Measurements from ENCODE around the gene PTDSS2. TPM values are rescaled to one million over a fixed set of nuclear protein-coding genes. Genes with fewer than 3 reads are reported as not detected.
A peak's percentile ranks its signal among the peaks of the same experiment; 100 is the strongest.

The PTDSS2 gene
- polyA plus RNA-seq, 1 experiment = 25.8 TPM

DNA sequence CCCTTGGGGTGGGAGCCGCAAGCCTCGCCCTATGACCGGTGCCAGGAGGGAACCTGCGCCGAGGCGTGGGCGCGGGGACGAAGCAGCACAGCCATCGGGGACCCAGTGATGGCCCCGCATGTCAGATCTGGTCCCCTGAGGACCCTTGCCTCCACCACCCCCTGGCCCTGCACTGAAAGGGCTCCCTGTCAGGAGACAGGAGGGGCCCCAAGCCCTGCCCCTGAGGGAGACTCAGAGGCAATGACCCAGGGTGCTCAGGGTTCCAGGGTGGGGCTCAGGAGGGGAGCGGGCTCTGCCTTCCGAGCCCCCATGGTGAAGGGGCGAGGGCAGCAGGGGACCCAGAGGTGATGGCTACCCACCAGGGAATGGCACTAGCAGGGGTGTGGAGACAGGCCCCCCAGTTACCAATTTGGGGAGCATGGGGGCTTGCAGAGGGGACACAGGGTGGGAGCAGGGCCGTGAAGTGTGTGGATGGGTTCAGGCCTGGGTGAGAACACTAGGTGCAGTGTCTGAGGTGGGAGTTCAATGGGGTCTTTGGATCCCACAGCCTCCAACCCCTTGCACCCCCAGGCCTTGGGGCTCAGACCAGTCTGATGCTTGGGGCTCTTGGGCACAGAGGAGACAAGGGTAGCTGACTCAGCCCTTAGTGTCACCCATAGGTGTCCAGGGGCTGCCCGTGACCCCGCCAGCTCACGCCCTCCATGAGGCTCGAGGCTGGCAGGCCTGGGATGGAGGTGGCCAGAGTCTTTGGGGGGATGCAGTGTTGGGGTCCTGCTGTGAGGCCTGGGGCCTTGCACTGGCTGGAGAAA, 87.7 kb downstream of the PTDSS2 start:
- CTCF ChIA-PET = interaction anchor here (1.6 to 2.3 kb wide), 2 partner anchors 13 to 17 kb away, joined by 3 to 7 read pairs; no protein-coding TSS in a partner anchor
- Histone ChIP-seq H3K27me3 (ENCODE audit: control insufficient read depth, insufficient read depth, low read length) (no peaks in the 10 kb centered on the region), H3K4me3 (ENCODE audit: low read depth, low read length) (peak overlapping the region; percentile 52), H3K36me3 (ENCODE audit: control insufficient read depth, insufficient read depth, low read length) (peaks cover 9% of the 10 kb centered on the region)
- DNase-seq (ENCODE audit: low read depth) = no peak
- no peak for TF ChIP-seq CTCF (IDR thresholded peaks at IDR 0.05; ENCODE audit: insufficient read depth, low read depth, low read length)
- POLR2A ChIA-PET = no interaction called here

- Histone ChIP-seq H3K27me3 (ENCODE audit: control insufficient read depth, insufficient read depth, low read length) (no peaks in the 10 kb centered on the region), H3K36me3 (ENCODE audit: control insufficient read depth, insufficient read depth, low read length) (peaks cover 3% of the 10 kb centered on the region), H3K4me3 (ENCODE audit: low read depth, low read length) (no peak overlapping the region)
- ChIA-PET CTCF (interaction anchor here (0.6 to 2.3 kb wide), 4 partner anchors 12 to 29 kb away, joined by 3 to 7 read pairs (median 3); no protein-coding TSS in a partner anchor), POLR2A (no interaction called here)
- TF ChIP-seq CTCF (IDR thresholded peaks at IDR 0.05; ENCODE audit: insufficient read depth, low read depth, low read length) = no peak
- DNase-seq (ENCODE audit: low read depth) = no peak
Measured at GRCh38 chr11:538431-539051, 88.5 kb downstream of the PTDSS2 start.

GRCh38 chr11:539971-540481, 89.9 kb downstream of the PTDSS2 start:
- POLR2A ChIA-PET = no interaction called here

More at GRCh38 chr11:539971-540481, 89.9 kb downstream of the PTDSS2 start:
- CTCF ChIA-PET = interaction anchor here (1.0 kb wide), 1 partner anchor 15 kb away, joined by 4 read pairs; no protein-coding TSS in a partner anchor
- DNase-seq (ENCODE audit: low read depth) = no peak
- TF ChIP-seq CTCF (IDR thresholded peaks at IDR 0.05; ENCODE audit: insufficient read depth, low read depth, low read length) = no peak
- Histone ChIP-seq H3K36me3 (ENCODE audit: control insufficient read depth, insufficient read depth, low read length) (peaks cover 2% of the 10 kb centered on the region; the same call in 1 of the 2 replicates), H3K4me3 (ENCODE audit: low read depth, low read length) (no peak overlapping the region), H3K27me3 (ENCODE audit: control insufficient read depth, insufficient read depth, low read length) (no peaks in the 10 kb centered on the region)

Small RNA genes lying within 50 kb of the gene (small RNA-seq; reads per million reads assigned to genes)
- not detected for gene RN7SL838P (ENCODE audit: insufficient read length, low read depth, low replicate concordance)

Other genes starting within 250 kb of the PTDSS2 start
- 69.5 and 111 TPM in 2 replicates for gene BET1L, start 242.9 kb upstream of the PTDSS2 start, polyA plus RNA-seq (2011; rRNA removed)
- 169 and 242 TPM in 2 replicates for gene RIC8A, start 242.6 kb upstream of the PTDSS2 start, polyA plus RNA-seq (2011; rRNA removed)
- gene SIRT3, start 213.9 kb upstream of the PTDSS2 start, polyA plus RNA-seq (2011; rRNA removed) = 18.8 and 22.2 TPM in 2 replicates
- 158 and 187 TPM in 2 replicates for gene PSMD13, start 213.3 kb upstream of the PTDSS2 start, polyA plus RNA-seq (2011; rRNA removed)
- gene NLRP6, start 171.9 kb upstream of the PTDSS2 start, polyA plus RNA-seq (2011; rRNA removed) = not detected in 2 replicates
- gene PGGHG, start 161.2 kb upstream of the PTDSS2 start, polyA plus RNA-seq (2011; rRNA removed) = 7.4 and 13.2 TPM in 2 replicates
- gene IFITM5, start 150.8 kb upstream of the PTDSS2 start, polyA plus RNA-seq (2011; rRNA removed) = not detected in 2 replicates
- gene IFITM2, start 142.5 kb upstream of the PTDSS2 start, polyA plus RNA-seq (2011; rRNA removed) = 456 and 813 TPM in 2 replicates
- gene IFITM1, start 136.2 kb upstream of the PTDSS2 start, polyA plus RNA-seq (2011; rRNA removed) = 566 and 660 TPM in 2 replicates
- 989 and 1,538 TPM in 2 replicates for gene IFITM3, start 129.4 kb upstream of the PTDSS2 start, polyA plus RNA-seq (2011; rRNA removed)
- gene B4GALNT4, start 80.8 kb upstream of the PTDSS2 start, polyA plus RNA-seq (2011; rRNA removed) = 3.0 and 5.4 TPM in 2 replicates
- gene PKP3, start 56.1 kb upstream of the PTDSS2 start, polyA plus RNA-seq (2011; rRNA removed) = 0.42 and 0.86 TPM in 2 replicates
- 21.1 and 29.2 TPM in 2 replicates for gene SIGIRR, start 35.3 kb upstream of the PTDSS2 start, polyA plus RNA-seq (2011; rRNA removed)
- not detected in 2 replicates for gene ANO9, start 8.3 kb upstream of the PTDSS2 start, polyA plus RNA-seq (2011; rRNA removed)
- 139 and 260 TPM in 2 replicates for gene RNH1, start 57.0 kb downstream of the PTDSS2 start, polyA plus RNA-seq (2011; rRNA removed)
- gene HRAS, start 85.3 kb downstream of the PTDSS2 start, polyA plus RNA-seq (2011; rRNA removed) = 50.3 and 90.4 TPM in 2 replicates
- 0.92 and 1.5 TPM in 2 replicates for gene LRRC56, start 87.2 kb downstream of the PTDSS2 start, polyA plus RNA-seq (2011; rRNA removed)
- 1.6 and 2.5 TPM in 2 replicates for gene LMNTD2, start 110.5 kb downstream of the PTDSS2 start, polyA plus RNA-seq (2011; rRNA removed)
- gene RASSF7, start 110.7 kb downstream of the PTDSS2 start, polyA plus RNA-seq (2011; rRNA removed) = 17.3 and 25.1 TPM in 2 replicates
- gene PHRF1, start 126.2 kb downstream of the PTDSS2 start, polyA plus RNA-seq (2011; rRNA removed) = 6.8 and 10.7 TPM in 2 replicates
- 4.2 and 6.1 TPM in 2 replicates for gene IRF7, start 165.7 kb downstream of the PTDSS2 start, polyA plus RNA-seq (2011; rRNA removed)
- not detected in 2 replicates for gene CDHR5, start 174.7 kb downstream of the PTDSS2 start, polyA plus RNA-seq (2011; rRNA removed)
- not detected in 2 replicates for gene SCT, start 176.9 kb downstream of the PTDSS2 start, polyA plus RNA-seq (2011; rRNA removed)
- not detected in 2 replicates for gene DRD4, start 187.0 kb downstream of the PTDSS2 start, polyA plus RNA-seq (2011; rRNA removed)
- gene DEAF1, start 244.9 kb downstream of the PTDSS2 start, polyA plus RNA-seq (2011; rRNA removed) = 18.5 and 27.7 TPM in 2 replicates
- 19.5 and 21.7 TPM in 2 replicates for gene TMEM80, start 245.5 kb downstream of the PTDSS2 start, polyA plus RNA-seq (2011; rRNA removed)